Stimulated activated CD4-positive, alpha-beta T cell treated with anti-CD3 and anti-CD28 coated beads, Interleukin-4, amount 100 ng/mL, for 24 hours (primary cell): ENCODE measurements around the gene YARS1.

ENCODE experiments used
- DNase-seq: peaks from one replicate; pipeline ENCODE4 v3.0.0-alpha.2; 2020

The YARS1 gene

DNA sequence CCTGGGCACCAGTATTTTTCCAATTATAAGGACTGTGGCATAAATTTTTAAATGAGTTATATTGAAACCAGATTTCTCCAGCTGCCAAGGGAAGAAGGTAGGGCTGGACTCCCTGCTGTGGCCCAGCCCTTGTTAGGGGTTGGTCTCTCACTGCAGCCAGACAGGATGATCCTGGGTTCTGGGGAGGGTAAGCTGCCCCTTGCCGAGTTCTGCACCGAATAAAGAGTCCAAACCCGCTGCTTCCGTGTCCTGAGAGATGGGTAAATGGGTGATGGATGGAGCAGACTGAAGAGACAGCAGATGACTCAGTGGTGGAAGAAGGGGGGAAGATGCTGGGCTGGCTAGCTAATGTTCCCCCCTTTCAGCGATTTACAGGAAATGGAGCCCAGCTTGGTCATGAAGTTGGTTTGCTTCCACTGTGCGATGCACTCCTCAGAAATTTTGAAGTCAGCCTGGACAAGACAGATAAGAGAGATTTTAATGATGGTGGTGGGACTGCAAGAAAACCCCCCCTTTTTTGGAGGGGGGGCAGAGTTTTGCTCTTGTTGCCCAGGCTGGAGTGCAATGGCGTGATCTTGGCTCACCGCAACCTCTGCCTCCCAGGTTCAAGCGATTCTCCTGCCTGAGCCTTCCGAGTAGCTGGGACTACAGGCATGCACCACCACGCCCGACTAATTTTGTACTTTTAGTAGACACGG is 41.4 kb downstream of the YARS1 start:
- DNase-seq = no peak

DNA sequence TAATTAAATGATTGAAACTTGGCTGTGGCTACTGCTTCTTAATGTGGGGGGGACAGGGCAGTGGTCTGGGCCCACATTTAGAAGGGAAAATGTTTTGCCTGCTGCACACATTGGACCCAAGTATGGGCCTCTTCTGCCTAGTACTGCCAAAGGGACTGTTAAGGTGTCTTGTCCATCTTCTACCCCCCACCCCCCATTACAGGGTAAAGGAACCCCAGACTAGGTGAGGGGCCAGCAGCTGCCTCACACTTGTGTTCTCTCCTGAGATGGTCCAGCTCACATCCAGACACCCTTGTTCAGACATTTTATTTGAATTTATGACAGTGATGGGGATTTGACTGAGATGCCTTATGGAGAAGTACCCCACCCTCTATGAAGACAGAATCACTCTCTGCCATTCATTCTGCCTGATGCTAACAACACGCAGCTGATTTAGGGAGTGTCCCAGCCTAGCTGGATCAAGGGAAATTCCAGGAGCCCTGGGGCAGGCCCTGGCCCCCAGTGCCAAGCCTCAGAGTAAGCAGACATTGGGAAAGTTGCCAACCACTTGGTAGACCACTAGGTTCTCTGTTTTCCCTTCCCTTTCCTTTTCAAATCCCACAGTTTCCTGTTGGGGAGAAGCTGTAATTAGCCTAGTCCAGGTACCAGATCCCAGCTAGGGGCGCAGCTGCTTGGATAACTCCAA is 42.1 kb downstream of the YARS1 start:
- no peak for DNase-seq

DNA sequence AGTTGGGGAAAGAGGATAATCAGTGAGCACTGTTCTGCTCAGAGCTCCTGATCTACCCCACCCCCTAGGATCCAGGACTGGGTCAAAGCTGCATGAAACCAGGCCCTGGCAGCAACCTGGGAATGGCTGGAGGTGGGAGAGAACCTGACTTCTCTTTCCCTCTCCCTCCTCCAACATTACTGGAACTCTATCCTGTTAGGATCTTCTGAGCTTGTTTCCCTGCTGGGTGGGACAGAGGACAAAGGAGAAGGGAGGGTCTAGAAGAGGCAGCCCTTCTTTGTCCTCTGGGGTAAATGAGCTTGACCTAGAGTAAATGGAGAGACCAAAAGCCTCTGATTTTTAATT is 42.7 kb downstream of the YARS1 start:
- no peak for DNase-seq

DNA sequence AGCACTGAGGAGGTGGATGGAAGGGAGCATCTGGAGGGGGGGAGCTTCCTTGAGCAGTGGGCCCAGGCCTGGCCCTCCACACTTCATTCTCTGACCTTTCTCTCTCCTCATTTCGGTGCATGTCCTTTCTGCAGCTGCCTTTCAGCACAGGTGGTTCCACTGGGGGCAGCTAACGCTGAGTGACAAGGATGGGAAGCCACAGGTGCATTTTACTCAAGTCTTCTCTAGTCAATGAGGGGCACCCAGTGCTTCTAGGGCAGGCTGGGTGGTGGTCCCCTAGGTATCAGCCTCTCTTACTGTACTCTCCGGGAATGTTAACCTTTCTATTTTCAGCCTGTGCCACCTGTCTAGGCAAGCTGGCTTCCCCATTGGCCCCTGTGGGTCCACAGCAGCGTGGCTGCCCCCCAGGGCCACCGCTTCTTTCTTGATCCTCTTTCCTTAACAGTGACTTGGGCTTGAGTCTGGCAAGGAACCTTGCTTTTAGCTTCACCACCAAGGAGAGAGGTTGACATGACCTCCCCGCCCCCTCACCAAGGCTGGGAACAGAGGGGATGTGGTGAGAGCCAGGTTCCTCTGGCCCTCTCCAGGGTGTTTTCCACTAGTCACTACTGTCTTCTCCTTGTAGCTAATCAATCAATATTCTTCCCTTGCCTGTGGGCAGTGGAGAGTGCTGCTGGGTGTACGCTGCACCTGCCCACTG is 43.2 kb downstream of the YARS1 start:
- no peak for DNase-seq

DNA sequence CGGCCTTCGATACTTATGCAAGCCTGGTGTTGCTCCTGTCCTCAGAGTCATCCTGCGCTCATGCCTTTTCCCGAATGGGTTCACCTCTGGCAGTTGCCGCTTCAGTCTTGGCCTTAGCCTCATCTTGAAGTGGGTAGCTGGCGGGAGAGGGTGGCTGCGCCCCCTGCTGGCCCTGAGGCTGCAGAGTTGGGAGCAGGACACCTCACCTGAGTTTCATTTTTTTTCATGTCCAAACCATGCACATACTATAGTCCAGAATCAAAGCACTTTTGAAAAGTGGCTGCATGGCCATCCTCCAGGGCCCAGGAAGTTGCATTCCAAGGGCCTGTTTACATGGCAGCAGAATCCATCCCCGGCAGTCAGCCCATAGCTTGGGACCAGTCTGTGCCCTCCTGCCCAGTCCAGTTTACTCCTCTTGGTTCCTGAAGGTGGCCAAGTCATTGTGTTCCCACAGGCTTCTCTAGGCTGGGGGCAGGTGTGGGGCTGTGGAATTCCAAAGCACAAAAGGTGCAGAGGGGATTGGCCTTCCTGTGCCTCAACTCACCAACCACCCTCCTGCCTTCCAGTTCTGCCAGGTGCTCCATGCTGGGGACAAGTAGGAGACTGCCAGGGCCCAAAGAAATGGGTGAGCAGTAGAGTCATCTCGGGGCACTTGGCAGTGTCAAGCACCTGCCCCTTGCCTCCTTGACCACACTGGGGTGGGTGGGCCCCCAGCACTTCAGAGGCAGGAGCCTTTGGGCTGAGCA is 44.0 kb downstream of the YARS1 start:
- DNase-seq = peak; percentile 78

DNA sequence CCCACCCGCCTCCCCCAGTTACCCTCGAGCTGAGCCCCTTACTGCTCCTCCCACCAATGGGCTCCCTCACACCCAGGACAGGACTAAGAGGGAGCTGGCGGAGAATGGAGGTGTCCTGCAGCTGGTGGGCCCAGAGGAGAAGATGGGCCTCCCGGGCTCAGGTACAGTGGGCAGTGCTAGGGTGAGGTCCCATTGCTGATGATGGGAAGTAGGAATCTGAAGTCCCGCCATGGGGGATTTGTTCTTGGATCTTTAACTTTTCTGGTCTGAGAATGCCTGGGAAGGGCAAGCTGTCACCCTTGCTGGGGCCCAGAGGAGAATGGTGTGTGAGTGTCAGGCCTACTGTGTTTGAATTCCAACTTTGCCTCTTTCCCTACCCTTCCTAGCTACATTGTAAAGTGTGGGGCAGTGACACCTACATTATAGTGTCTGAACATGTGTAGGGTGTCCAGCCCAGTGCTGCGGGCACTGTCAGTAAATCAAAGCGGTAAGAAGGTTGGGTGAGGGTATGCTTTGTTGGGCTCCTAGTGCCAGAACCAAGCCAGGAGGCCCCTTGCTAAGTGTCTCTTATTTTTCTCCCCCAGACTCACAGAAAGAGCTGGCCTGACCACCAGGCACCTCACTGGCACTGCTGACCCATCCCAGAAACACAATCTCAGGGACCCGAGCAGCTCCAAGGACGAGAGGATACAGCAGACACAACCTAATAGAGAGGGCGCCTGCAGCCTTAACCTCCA is 44.7 kb downstream of the YARS1 start:
- no peak for DNase-seq

DNA sequence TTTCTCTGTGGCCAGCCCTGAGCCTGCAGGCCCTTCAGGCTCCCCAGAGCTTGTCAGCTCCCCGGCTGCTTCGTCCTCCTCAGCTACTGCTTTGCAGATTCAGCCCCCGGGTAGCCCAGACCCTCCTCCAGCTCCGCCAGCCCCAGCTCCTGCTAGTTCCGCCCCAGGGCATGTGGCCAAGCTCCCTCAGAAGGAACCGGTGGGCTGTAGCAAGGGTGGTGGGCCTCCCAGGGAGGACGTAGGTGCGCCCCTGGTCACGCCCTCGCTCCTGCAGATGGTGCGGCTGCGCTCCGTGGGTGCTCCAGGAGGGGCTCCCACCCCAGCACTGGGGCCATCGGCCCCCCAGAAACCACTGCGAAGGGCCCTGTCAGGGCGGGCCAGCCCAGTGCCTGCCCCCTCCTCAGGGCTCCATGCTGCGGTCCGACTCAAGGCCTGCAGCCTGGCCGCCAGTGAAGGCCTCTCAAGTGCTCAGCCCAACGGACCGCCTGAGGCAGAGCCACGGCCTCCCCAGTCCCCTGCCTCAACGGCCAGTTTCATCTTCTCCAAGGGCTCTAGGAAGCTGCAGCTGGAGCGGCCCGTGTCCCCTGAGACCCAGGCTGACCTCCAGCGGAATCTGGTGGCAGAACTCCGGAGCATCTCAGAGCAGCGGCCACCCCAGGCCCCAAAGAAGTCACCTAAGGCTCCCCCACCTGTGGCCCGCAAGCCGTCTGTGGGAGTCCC is 45.4 kb downstream of the YARS1 start:
- DNase-seq = no peak

DNA sequence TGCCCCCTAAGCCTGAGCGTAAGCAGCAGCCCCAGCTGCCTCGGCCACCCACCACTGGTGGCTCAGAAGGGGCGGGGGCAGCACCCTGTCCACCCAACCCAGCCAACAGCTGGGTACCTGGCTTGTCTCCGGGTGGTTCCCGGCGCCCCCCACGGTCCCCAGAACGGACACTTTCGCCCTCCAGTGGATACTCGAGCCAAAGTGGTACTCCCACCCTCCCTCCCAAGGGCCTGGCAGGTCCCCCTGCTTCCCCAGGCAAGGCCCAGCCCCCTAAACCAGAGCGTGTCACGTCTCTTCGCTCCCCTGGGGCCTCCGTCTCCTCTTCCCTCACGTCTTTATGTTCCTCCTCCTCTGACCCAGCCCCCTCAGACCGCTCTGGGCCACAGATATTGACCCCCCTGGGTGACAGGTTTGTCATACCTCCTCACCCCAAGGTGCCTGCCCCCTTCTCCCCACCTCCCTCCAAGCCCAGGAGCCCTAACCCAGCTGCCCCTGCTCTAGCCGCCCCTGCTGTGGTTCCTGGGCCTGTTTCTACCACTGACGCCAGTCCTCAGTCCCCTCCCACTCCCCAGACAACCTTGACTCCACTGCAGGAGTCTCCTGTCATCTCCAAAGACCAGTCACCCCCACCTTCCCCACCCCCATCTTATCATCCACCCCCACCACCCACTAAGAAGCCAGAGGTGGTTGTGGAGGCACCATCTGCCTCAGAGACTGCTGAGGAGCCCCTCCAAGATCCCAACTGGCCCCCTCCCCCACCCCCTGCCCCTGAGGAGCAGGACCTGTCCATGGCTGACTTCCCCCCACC is 46.2 kb downstream of the YARS1 start:
- no peak for DNase-seq

DNA sequence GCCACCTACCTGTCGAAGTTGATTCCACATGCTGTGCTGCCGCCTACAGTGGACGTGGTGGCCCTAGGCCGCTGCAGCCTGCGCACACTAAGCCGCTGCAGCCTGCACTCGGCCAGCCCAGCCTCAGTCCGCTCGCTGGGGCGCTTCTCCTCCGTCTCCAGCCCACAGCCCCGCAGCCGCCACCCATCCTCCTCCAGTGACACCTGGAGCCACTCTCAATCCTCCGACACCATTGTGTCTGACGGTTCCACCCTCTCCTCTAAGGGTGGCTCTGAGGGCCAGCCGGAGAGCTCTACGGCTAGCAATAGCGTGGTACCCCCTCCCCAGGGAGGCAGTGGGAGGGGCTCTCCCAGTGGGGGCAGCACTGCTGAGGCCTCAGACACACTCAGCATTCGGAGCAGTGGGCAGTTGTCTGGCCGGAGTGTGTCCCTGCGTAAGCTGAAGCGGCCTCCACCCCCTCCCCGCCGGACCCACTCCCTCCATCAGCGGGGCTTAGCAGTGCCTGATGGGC is 46.9 kb downstream of the YARS1 start:
- no peak for DNase-seq

DNA sequence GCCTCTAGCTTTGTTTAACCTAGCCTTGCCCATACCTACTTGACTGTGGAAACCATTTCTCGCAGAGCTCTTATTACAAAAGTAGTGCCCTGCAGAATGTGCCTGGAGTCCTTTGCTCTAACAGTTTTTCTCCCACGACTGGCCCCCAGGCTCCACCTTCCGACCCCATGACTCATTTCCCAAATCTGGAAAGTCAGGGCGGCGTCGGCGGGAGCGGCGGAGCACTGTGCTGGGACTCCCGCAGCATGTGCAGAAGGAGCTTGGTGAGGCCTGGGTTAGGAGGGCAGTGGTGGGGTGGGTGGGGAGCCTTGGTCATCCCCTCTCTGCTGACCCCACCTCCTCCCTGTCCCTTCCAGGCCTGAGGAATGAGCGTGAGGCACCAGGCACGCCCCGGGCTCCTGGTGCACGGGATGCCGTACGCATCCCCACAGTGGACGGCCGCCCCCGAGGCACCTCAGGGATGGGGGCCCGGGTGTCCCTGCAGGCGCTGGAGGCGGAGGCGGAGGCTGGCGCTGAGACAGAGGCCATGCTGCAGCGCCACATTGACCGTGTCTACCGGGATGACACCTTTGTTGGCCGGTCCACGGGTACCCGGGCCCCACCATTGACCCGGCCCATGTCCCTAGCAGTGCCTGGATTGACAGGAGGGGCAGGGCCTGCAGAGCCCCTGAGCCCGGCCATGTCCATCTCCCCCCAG is 47.5 kb downstream of the YARS1 start:
- DNase-seq = no peak

DNA sequence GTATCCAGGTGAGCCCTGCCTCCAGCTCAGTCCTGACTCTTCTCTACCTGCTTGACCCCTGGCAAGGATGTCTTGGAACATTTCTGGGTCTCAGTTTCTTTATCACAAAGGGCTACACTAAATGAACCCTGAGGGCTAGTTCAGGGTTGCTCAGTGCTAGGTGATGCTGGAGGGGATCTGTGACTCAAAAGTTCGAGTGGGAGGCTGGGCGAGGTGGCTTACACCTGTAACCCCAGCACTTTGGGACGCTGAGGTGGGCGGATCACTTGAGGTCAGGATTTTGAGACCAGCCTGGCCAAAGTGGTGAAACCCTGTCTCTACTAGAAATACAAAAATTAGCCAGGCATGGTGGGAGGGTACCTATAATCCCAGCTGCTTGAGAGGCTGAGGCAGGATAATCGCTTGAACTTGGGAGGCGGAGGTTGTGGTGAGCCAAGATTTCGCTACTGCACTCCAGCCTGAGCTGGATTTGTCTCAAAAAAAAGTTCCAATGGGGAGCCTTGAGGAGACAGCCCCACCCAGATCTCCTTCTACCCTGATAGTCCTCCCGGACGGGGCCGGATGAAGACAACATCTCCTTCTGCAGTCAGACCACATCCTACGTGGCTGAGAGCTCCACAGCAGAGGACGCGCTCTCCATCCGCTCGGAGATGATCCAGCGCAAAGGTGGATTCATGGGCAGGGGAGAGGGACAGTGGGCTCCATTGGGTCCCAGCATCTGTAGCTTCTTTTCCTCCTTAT is 48.9 kb downstream of the YARS1 start:
- no peak for DNase-seq

DNA sequence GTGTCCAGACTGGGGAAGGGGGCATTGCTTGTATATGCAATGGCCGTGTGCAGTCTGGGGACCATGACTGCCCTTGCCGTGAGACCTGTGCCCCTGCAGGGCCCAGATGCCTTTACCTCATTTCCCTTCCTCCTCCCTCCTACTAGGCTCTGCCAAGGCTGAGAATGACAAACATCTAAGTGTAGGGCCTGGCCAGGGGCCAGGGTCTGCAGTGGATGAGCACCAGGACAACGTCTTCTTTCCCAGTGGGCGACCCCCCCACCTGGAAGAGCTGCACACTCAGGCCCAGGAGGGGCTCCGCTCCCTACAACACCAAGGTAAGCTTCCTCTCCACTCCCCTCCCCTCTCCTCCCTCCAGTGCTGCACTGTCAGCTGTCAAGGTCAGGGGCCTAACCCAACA is 49.5 kb downstream of the YARS1 start:
- no peak for DNase-seq

DNA sequence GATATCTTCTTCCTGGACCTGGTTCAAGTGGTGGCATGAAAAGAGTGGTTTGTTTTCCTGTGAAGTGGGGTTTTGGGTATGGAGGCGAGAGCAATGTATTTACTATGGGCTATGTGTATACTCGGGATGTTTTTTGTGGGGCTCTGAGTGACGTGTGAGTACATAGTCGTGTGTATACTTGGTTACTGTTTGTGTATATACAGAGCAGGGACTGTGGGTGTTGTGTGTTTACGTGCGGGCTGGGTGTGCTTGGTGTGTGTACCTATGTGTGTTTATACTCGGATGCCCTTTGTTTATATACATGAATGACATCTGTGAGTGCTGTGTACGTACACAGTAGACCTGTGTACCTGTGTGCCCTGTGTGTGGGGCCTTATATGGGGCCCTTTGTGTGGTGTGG is 50.0 kb downstream of the YARS1 start:
- no peak for DNase-seq

DNA sequence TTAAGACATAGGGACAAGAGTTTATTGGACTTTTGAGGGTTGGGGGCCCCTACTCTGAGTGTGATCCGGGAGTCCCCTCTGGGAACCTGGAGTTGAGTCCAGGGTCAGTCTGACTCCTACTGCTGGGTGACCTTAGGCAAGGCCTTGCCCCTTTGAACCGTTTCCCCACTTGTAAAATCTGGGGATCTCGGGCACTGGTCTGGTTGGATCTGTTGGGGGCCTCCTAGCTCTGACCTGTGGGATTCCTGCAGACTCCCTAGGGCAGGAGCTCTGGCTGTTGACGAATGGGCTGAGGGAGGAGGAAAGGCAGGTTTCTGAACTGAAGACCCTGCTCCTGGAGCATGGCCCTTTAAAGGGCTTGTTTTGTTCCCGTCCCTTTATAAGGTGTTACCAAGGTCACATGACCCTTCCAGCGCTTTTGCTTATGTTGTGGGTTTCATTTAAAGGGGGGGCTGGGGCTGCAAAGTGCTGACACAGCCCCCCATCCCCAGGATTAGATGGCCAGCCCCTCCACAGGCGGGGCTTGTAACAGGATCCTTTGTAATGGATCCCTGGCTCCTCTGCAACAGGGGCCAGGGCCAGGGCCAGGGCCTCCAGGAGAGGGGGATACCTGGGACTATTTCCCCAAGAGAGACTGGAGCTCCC is 50.7 kb downstream of the YARS1 start:
- no peak for DNase-seq

DNA sequence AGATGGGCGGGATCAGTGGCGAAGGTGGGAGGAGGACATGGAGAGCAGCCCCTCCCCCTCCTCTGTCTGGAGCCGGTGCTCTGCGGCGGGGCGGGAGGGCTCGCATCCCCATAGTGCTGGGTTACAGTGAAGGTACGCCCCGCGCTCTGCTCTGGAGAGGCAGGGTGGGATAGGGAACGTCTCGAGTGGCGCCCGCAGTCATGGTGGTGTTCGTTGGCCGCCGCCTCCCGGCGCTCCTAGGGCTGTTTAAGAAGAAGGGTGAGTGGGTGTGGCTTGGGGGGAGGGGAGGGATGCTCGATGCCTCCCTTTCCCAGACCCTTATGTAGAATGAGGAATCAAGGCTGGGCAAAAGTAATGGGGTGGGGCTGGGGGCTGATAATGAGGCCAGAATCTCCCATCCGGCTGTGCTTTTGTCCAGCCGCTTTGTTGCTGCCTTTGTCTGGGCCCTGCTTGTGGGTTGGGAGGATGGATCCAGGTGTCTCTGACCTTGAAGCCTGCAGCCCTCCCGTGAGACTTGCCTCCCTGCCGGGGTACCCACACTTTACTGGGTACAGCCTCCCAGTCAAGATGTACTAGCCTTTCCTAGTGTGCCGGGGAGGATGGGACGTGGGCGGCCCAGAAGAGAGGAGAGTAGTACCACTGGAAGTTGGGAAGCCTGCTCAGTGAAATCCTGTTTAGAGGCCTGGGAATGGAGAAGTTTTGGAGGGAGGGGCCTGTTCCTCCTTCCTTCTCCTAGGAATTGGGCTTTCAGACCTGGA is 51.4 kb downstream of the YARS1 start:
- no peak for DNase-seq

DNA sequence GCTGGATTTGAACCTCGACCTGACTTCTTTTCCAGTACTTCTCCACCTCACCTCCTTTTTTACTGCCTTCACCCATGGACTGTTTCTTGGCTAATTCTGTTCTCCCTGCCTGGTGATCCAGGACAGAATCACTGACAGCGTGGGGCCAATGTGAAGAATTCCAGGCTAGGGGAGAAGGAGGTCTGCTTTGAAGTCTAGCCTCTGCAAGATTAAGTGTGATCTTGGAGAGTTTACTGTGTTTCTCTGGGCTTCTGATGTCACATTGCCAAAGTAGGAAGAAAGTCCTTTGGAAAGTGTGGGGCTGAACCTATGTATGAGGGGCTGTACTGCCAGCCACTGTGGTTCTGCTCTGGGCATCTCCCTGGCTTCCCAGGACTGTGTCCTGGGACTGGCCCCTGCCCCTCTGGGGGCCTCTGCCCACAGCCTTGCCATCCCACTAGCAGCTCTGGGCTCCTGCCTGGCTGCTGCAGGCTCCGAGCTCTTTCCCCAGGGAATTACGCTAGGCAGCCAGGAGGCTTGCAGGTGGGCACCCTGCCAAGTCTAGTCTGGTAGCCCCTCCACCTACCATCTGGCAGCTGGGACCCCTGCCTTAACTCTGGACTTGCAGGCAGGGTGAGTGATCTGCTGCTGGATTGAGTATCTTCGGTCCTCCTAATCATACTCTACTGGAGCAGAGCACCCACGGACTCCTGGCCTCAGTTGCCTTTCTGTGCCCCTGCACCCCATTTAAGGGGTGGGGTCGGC is 52.2 kb downstream of the YARS1 start:
- no peak for DNase-seq

DNA sequence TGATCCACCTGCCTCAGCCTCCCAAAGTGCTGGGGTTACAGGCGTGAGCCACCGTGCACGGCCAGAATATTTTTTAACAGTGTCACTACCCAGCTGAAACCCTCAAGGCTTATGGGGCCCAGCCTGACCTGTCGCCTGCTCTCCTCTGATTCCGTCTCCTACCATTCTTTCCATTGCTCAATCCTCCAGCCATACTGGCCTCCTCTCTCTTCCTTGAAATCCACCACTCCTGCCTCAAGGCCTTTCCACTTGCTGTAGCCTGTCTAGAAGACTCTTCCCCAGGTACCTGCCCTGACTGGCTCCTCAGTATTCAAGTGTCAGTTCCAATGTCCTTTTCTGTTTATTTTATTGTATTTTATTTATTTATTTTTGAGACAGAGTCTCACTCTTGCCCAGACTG is 53.9 kb downstream of the YARS1 start:
- no peak for DNase-seq

DNA sequence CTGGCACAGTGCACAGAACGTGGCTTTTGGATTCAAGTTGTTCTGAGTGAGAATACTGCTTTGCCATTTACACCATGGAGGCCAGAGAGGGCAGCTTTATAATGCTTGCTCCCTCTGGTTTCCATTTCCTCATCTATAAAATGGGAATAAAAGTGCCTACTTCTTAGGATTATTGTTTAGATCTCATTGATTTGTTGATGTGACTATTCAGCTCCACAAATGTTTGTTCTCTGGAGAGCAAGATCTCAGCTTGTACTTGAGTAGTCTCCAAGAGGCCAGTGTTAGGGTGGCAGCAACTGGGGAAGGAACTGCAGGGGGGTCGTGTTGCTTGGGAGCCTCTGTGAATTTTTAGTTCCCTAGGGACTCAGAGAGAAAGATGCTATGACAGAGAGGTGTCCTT is 55.2 kb downstream of the YARS1 start:
- no peak for DNase-seq
